ENCODE data around the gene RAE1. TPM values are rescaled to one million over a fixed set of nuclear protein-coding genes. Genes with fewer than 3 reads are reported as not detected.

RAE1 gene
- total RNA-seq, 1 experiment from 2014 or later: 57.1 TPM

DNA sequence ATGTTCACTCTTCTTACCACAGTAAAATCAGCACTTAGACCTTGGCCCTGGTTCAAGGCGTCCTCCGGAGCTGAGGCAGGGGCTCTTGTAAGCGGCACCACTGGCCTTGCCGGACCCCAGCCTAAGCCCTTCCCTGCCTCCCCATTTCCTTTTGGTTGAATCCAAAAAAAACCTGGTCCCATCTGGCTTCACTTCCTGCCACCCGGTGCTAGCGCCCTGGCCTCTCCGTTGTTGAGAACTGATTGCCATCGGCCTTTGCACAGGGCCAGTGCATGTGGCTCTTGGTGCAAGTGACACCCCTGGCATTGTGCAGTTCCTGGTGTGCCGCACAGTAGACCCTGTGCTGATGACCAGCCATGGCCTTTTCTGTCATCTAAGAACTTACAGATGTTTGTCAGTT lies 21.1 kb downstream of the RAE1 start:
- DNase-seq (ENCODE audit: low spot score): no peak

DNA sequence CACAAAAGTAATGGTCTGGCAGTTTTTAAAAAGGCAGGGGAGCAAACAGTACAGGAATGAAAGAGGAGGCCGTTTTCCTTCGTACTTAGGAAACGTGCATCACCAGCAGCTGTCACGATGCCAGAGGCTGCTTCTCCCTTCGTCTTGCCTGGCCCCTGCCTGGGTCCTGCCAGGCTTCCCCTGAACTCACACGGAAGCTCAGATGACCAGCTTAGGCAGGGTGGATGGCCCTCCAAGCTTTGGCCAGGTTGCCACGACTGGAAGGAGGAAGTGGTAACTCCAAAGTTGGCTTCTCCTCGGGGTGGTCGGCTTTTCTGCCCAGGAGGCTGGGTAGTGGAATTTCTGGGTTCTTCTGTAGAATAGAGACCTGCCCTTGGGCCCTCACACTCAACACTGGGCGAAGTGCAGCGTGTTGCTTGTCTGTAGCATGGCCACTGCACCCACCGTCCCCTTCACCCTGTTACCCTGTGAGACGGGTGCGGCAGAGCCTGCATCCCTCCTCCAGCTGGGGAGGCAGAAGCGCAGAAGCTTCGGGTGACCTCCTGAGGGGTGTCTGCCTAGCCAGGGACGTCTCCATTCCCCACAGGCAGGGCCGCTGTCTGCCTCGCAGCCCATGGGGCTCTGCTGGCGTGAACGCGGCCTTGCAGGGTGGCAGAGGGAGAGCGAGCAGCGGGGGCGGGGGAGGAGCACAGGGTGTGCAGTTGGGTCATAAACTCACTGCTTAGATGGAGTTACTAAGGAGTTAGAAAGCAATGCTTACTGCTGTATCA lies 21.7 kb downstream of the RAE1 start:
- no peak for DNase-seq (ENCODE audit: low spot score)

DNA sequence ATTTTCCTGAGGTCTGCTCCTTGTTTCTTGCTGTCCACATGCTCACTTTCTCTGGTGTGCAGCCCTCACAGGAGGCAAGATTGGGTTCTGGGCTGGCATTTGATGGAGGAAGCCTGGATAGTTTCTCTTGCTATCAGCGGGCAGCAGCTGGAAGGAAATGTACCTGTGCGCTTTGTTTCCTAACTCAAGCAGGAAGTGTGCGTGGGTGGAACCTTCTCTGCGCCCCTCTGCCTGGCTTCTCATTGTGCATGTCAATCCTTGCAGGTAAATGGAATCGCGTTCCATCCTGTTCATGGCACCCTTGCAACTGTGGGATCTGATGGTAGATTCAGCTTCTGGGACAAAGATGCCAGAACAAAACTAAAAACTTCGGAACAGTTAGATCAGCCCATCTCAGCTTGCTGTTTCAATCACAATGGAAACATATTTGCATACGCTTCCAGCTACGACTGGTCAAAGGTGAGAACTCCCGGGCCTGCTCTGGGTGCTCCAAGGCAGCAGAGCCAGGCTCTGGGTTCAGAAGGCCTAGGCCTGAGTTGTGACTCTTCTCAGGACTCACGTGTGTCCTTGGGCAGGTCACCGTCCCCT lies 23.4 kb downstream of the RAE1 start:
- no peak for DNase-seq (ENCODE audit: low spot score)

DNA sequence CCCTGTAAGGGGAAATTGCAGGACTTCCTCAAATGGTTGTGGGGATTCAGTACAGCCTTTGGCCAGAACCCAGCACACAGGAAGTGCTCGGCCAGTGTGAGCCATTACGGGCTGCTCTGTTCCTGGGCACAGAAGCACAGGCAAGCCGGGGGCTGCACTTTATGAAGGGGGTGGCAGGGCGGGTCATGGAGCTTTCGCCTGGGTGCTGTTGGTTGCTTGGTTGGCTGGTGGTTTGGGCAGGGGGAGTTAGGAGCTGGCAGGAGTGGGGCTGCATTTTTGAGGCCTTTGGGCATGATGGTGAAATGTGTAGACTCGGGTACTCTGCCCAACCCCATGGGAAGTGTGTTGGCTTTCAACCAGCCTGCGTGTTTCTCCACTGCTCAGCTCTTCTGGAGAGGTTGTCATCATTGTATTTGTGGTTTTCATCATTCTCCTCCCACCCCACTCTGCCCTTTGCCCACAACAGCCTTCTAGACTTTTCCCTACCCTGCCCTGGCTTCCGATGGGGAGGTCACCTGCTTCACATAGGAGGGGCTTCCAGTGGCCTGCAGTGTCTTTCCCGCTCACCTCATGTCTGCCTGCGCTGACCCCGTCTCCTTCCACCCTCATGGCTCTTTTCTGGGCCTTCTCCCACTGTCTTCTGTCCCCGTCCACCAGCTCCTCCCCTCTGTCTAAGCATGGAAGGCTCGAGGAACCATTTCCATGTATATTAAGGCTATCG lies 24.0 kb downstream of the RAE1 start:
- DNase-seq (ENCODE audit: low spot score): no peak

DNA sequence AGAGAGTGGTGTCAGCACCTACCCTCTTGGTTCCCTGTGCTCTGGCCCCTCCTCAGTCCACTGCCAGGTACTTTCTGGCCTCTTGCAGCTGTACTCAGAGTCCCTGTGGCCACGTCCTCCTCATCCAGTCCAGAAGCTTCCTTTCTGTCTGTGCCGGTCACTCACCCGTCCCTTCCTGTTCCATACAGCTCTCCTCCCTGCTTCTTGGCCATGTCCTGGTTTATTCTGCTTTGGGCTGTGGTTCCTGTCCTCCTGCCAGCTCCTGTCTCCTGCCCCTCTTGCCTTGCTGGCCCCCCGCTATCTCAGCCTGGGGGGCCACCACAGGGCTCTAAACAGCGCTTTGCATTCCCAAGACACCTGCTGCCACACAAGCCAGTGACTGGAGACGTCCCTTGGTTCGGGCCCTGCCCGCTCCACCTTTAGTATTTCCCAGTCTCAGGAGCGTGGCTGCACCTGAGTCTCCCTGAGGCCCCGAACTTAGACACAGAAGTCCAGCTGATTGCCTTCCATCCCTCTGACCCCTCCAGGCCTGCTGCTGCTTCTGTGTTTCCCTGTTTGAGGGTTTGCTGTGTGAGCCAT lies 24.7 kb downstream of the RAE1 start:
- DNase-seq (ENCODE audit: low spot score): no peak

DNA sequence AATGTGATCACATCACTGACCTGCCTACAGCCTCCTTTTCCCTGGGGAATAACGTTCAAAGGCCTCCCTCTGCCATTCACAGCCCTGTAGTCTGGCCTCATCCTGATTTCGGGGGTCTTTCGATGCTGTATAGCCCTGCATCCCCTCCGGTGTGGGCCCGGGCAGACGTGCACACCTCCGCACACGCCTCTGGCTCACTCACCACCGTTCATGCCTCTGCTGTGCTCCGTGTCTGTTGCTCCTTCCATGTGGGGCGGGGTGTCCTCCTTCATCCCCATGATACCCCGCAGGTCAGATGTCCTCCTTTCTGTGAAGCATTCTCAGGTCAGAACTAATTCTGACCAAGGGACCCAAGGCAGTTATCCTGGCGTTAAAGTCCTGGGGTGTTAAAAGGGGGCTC lies 26.3 kb downstream of the RAE1 start:
- no peak for DNase-seq (ENCODE audit: low spot score)

DNA sequence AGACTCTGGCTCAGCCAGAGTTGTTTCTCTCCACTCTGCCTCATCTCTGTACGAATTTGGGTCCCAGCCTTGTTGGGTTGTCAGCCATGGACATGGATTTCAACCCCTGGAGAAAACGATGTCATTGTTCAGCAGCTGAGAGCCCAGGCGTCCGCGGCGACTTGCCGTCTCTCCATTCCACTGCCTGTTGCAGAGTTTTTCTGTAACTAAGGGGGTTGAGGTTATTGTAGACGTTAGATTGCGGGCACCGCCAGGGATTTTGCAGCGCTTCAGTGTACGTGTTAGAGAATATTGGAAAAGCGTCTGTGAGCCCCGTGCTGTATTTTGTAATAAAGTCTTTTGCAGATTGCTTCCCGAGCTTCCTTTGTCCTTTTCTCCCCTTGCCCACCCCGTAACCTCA lies 27.1 kb downstream of the RAE1 start:
- DNase-seq (ENCODE audit: low spot score): no peak

DNA sequence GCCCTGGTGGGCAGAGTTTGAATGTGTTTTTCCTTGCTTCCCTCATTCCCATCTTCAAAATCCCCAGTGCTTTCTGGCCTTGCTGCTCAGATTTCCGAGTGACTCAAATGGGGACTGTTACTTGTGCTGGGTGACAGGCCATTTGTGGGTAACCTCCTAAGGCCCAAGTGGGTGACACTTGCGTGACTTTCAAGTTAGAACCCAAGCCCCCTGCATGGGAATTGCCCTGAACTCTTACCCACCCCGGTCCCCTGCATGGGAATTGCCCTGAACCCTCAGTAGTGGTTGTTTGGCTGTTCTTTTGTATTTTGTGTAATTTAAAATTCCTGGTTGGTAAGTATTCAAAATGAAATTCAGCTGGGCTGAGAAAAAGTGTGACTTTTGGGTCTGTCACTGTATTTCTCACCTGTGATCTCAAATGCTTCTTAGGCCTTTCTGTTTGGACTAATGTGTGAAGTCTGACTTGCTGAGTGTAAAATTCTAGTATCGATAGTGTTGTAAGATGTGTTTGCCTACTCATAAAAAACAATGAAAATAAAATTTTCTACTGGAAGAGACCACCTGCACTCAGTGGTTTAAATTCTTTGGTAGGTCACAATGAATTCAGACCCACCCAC lies 27.7 kb downstream of the RAE1 start:
- no peak for DNase-seq (ENCODE audit: low spot score)

DNA sequence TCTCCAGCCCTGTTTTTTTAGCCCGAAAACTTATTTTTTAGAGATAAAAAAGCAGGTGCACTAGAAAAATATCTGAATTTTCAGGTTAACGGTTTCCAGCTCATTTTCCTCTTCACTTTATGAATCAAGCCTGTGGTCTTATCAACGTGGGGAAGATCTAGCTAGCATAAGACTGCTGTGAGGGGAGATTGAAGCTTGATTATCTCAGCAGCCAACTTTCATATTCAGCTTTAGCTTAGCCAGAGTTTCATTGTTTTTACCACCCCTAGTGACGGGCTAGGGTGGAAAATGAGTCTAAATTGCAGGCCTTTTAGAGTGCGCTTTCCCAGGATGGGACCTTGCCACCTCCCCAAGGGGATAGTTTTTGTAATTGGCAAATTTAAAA lies 28.2 kb downstream of the RAE1 start:
- DNase-seq (ENCODE audit: low spot score): no peak

DNA sequence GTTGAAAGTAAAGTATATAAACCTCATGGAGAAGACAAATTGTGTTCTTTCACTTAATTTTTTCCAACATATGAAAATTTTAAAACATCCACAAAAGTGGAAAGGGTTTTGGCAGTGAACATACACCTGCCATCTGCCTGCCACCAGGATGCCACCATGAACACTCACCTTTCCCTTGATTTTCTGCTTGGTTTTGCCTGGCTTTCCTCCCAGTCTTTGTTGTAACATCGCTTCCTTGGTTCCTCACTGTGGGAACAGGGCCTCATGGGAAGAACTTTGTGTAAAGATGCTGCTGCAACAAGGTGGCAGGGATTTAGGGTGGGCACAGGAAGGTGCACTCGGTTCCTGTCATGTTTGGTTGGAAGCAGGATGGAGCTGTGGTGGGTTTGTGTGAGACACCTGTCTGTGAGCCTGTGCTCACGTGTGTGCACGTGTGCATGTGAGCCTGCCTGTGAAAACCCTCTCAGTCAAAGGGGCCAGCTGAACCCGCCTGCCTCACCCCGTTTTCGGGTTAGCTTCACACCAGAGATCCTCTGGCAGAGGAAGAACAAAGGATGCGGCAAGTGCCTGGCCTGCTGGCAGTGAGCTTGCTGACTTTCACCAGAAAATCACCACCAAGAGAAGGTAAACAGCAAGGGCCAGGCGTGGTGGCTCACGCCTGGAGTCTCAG lies 29.2 kb downstream of the RAE1 start:
- no peak for DNase-seq (ENCODE audit: low spot score)

DNA sequence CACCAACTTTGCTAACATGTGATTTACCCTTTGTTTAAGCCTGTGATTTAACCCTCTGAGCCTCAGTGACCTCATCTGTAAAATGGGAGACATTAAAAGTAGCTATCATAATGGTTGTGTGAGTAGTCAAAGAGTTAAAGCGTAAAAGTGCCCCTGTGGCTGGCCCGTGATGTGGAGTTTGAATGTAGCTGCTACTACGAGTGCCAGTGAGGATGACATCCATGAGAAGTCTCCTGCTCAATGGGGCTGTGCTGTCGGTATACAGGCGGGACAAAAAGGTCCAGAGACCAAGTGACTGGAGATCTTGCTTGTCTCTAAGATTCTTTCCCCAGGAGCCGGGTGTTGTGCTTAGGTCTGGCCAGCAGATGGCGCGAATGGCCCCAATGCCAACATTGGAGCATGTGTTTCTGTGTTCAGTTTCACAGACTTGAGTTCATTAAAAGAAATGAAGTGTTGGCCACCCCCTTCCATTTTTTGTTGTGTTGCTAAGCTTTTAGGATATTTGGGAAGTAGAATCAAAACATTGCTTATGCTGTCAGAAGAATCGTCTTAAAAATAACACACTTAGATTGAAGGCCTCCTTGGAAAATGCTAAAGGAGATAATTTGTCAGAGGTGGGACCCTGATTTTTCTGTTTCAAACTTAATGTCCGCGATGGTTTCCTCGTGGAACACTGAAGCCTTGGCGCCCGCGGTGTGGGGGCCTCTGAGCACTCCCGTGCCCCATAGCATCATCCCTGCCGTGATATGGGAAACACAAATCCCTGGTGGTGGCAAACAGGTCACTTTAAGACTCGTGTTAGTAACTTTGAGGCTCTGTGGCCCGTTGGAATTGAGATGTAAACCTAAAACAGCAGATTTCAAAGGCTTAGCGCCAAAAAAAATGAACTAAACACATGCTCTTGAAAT lies 30.8 kb downstream of the RAE1 start:
- DNase-seq (ENCODE audit: low spot score): peak; percentile 47

DNA sequence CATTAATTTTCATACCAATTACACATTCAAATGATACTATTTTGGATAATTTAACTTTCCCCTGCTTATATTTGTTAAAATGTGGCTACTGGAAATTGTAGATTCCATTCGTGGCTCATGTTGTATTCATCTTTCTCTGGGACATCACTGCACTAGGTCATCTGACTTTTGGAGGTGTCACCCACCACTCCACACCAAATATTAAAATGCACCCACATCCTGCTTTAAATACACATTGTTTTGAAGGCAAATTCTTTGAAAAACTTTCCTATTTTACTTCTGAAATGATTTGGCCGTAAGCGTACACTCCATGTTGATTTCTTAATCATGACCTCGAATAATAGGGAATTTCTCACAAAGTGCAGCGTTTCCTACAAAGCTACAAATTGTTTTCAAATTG lies 31.5 kb downstream of the RAE1 start:
- DNase-seq (ENCODE audit: low spot score): no peak

DNA sequence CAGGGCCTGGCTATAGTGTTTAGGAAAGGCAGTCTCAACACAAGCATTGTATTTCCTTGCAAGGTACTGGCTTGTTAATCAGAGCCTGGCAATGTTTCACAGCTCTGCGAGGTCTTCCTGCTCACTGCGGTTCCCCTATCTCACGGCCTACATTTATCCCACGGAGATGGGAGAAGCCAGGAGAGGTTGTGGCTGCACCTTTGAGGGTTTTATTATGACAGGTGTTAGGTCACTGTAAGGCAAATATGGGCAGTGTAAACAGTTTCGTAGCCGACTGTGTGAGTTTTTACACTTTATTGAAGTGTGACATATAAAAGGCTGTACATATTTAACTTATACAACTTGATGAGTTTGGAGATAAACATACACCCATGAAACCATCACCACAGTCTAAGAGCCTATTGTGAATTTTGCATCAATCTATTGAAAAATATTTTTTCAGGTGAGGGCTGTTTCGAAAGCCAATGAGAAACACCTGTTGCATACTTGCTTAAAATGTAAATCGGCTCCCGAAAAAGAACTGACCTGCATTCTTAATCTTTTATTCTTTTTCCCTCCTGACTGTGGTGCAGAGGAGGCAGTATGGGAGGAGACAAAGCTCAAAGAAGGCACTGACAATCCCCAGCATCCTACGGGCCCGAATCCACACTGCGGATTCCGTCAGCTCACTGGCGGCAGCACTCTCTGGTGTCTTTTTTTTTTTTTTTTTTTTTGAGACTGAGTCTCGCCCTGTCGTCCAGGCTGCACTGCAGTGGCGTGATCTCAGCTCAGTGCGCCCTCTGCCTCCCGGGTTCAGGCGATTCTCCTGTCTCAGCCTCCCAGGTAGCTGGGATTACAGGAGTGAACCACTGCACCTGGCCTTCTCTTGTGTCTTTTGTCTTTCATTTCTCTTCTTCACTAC lies 32.6 kb downstream of the RAE1 start:
- DNase-seq (ENCODE audit: low spot score): no peak

DNA sequence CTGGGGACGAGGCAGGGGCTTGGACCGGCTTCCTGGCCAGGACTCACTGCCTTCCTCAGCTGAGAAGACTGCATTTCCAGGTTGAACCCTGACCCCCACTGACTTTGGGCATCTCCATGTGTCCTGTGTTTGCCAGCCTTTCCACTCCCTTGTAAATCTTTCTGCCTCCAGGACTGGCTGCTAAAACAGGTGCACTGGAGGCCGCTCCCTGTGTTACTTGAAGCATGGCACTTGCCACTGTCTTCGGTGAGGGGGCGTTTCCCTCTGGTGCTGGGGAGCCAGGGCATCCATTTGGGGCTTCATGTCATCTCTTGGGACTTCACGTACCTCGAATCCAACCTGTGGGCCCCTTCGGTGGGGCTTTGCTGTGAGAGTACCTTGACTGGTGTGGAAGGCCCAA lies 33.4 kb downstream of the RAE1 start:
- no peak for DNase-seq (ENCODE audit: low spot score)

DNA sequence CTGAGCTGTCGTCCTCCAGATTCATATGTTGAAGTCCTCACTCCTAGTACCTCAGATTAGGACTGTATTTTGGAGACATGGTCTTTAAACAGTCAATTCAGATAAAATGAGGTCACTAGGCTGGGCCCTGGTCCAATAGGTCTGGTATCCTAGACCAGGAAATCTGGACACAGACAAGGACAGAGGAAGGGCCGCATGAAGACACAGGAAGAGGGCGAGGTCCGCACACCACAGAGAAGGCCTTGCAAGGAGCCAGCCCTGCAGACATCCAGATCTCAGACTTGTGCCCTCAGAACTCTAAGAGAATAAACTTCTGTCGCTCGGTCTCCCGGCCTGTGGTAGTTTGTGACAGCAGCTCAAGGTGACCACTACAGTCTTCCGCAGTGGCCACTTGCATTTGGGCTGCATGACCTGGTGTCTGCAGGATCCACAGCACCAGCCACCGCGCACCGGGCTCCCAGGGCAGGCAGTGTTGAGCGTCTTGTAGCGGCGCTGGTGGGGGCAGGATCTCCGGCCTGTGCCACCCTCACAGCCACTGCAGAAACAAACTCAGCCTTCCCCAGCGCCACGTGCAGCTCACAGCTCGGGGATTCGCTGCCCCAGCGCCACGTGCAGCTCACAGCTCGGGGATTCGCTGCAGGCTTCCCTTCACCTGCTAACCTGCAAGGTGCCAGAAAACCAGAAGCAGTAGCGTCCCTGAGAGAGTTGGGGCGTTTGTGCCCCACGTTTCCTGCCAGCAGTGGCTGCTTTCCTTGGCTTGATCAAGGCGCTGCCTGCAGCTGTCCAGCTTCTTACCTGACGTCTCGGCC lies 34.1 kb downstream of the RAE1 start:
- no peak for DNase-seq (ENCODE audit: low spot score)

DNA sequence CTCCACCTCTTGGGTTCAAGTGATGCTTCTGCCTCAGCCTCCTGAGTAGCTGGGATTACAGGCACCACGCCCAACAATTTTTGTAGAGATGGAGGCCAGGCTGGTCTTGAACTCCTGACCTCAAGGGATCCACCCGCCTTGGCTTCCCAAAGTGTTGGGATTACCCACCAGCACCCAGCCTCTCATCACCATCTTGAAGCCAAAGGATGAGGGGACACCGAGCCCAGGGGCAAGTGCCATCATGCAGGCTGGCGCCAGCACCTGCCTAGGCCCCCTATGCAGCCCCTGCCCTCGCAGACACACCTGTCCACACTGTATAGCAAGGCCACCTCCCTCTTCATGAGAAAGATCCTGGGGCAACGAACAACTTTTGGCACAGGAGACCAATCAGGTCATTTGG lies 34.9 kb downstream of the RAE1 start:
- DNase-seq (ENCODE audit: low spot score): no peak

DNA sequence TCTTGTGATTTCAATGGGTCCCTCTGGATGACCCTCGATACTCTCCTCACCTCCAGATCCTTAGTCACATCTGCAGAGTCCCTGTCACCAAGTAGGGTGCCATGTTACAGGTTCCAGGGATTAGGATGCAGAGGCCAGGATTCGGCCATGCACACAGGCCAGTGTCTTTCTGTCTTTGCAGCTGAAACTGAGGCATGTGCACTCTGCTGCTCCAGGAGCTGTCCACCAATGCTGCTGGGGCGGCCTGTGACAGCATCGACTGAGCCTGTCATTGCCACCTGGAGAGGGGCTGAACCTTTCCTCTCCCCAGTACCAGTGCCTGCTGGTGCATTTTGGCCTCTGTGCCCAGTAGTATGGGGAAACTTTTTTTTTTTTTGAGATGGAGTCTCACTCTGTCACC lies 35.7 kb downstream of the RAE1 start:
- no peak for DNase-seq (ENCODE audit: low spot score)

DNA sequence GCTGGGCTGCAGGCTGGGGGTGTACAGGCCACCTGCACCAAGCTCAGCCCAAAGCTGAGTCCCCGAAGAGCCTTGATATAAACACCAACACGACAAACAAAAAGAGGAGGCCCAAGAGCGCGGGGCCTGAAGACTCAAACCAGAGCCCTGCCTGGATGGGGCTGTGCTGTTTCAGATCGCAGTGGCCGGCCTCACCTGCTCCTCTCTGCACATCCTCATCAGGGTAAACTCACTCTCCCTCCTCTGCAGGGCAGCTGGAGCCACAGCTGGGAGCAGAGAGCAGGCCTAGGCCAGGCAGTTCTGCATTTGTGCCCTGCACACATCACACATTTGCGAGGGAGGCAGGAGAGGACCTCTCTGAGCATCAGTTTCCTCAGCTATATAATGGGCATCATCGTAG lies 36.4 kb downstream of the RAE1 start:
- DNase-seq (ENCODE audit: low spot score): no peak

DNA sequence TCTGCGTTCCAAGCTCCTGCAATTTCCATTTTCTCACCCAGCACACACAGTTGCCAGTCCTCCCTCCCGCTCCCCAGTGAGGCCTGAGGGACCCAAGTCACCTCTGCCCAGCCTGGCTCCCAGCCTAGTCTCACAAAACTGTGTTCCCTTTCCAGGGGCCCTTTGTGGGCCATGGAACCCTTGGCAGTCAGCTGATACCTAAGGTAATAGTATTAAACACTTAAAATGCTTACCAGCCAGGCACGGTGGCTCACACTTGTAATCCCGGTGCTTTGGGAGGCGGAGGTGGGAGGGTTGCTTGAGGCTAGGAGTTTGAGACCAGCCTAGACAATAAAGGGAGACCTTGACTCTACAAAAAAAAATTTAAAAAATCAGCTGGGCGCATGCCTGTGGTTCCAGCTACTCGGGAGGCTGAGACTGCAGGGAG lies 36.9 kb downstream of the RAE1 start:
- DNase-seq (ENCODE audit: low spot score): no peak

Measured in H4 (cell line).